GM18499 (cell line): ENCODE data around the gene CEP104.

Experiments used
- ATAC-seq: cut with Tn5 transposase; IDR thresholded peaks from one replicate; pipeline ENCODE4 v1.9.1; 2021; ENCODE audit warnings: moderate number of reproducible peaks; ENCODE audit not compliant: insufficient read depth, unreplicated experiment

Gene CEP104

GRCh38 chr1:3895279-3895950, 38.4 kb upstream of the CEP104 start:
- no peak for ATAC-seq

GRCh38 chr1:3894626-3895278, 37.7 kb upstream of the CEP104 start:
- ATAC-seq: no peak

GRCh38 chr1:3893190-3893589, 36.2 kb upstream of the CEP104 start:
- no peak for ATAC-seq

GRCh38 chr1:3892748-3893147, 35.7 kb upstream of the CEP104 start:
- ATAC-seq: no peak

GRCh38 chr1:3891329-3891865, 34.4 kb upstream of the CEP104 start:
- ATAC-seq: no peak

- no peak for ATAC-seq
Measured at GRCh38 chr1:3890389-3891328, 33.6 kb upstream of the CEP104 start.

- no peak for ATAC-seq
Measured at GRCh38 chr1:3889936-3890335, 32.9 kb upstream of the CEP104 start.

GRCh38 chr1:3888301-3888700, 31.3 kb upstream of the CEP104 start:
- ATAC-seq: no peak

- no peak for ATAC-seq
Measured at GRCh38 chr1:3886691-3887090, 29.7 kb upstream of the CEP104 start.

- no peak for ATAC-seq
Measured at GRCh38 chr1:3886106-3886670, 29.2 kb upstream of the CEP104 start.

GRCh38 chr1:3885611-3886010, 28.6 kb upstream of the CEP104 start:
- no peak for ATAC-seq

GRCh38 chr1:3884966-3885365, 28.0 kb upstream of the CEP104 start:
- ATAC-seq: no peak

- no peak for ATAC-seq
Measured at GRCh38 chr1:3883194-3883925, 26.3 kb upstream of the CEP104 start.

- ATAC-seq: no peak
Measured at GRCh38 chr1:3881193-3881480, 24.1 kb upstream of the CEP104 start.

GRCh38 chr1:3880429-3881192, 23.6 kb upstream of the CEP104 start:
- ATAC-seq: no peak

GRCh38 chr1:3879787-3880428, 22.9 kb upstream of the CEP104 start:
- no peak for ATAC-seq

- no peak for ATAC-seq
Measured at GRCh38 chr1:3879099-3879498, 22.1 kb upstream of the CEP104 start.

GRCh38 chr1:3876716-3877115, 19.7 kb upstream of the CEP104 start:
- ATAC-seq: no peak

GRCh38 chr1:3874736-3875135, 17.7 kb upstream of the CEP104 start:
- no peak for ATAC-seq
